ENCODE results near the gene C3orf38.

The C3orf38 gene

DNA sequence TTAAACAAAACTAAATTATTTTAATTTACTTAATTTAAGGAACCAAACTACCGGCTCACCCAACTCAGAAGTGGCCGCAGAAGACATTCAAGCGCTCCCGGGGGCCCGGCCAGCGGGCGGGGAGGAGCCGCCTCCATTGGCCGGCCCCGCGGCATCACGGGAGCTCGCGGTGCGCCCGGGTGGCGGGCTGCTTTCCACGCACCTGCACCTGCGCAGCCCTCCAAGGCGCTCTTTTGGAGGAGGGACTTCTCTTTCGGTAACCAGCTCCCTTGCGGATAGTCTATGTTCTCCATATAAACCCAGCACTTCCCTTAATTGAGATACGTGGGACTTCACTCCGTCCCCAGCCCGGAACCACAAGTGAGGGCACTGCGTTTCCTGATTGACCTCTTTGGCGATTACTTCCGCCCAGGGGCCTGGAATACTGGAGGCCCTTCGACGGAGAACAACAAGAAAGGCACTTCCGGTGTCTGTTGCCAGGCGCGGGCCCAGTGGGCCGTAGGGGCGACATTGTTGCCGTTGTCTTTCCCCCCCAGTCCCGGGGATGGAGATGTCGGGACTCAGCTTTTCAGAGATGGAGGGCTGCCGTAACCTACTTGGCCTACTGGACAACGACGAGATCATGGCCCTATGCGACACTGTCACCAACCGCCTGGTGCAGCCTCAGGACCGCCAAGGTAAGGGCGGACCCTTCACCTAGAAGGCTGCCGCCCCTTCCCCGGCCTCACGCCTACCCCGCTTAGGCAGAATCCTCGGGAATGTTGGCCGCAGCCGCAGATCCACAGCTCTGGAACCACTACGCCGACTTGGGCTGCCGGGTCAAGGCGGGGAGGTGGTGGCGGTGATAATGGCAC is at the start of gene C3orf38:
TSS of gene C3orf38 (plus strand) at position 451 of the 854 bp plus-strand sequence. CDS start at position 545, 94 bp downstream.
- TF ChIP-seq, protein P1, sequence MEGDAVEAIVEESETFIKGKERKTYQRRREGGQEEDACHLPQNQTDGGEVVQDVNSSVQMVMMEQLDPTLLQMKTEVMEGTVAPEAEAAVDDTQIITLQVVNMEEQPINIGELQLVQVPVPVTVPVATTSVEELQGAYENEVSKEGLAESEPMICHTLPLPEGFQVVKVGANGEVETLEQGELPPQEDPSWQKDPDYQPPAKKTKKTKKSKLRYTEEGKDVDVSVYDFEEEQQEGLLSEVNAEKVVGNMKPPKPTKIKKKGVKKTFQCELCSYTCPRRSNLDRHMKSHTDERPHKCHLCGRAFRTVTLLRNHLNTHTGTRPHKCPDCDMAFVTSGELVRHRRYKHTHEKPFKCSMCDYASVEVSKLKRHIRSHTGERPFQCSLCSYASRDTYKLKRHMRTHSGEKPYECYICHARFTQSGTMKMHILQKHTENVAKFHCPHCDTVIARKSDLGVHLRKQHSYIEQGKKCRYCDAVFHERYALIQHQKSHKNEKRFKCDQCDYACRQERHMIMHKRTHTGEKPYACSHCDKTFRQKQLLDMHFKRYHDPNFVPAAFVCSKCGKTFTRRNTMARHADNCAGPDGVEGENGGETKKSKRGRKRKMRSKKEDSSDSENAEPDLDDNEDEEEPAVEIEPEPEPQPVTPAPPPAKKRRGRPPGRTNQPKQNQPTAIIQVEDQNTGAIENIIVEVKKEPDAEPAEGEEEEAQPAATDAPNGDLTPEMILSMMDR (IDR thresholded peaks at IDR 0.05), result no peak

DNA sequence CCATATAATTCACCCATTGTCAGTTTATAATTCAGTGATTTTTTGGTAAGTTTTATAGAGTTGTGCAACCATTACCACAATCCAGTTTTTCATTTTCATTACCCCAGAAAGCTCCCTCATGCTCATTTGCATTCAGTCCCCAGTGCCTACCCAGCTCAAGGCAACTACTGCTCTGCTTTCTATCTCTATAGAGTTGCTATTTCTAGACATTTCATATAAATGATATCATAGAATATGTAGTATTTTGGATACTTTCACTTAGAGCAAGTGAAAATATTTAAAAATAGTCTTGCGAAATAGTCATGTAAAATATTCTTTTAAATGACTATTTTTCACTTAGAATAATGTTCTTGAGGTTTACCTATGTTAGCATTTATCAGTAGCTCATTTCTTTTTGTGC is 48.6 kb upstream of the C3orf38 start:
- TF ChIP-seq, protein P1 (IDR thresholded peaks at IDR 0.05), result no peak

DNA sequence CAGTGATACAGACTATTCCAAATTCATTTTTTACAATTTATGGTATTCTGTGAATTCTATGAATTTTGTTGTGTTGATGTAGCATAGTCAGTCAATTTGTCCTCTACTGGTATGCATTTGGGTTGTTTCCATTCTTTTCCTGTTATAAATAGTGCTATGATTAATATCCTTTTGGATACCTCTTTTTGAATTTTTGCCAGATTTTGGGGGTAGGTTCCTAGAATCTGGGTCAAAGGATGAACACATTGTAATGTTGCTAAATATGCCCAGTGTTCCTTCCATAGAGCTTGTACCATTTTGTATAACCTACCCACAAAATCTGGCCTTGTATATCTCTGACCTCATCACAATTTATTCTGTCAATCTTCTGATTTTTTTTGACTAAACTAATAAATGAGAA is 44.4 kb upstream of the C3orf38 start:
- TF ChIP-seq, protein P1 (IDR thresholded peaks at IDR 0.05), result no peak

DNA sequence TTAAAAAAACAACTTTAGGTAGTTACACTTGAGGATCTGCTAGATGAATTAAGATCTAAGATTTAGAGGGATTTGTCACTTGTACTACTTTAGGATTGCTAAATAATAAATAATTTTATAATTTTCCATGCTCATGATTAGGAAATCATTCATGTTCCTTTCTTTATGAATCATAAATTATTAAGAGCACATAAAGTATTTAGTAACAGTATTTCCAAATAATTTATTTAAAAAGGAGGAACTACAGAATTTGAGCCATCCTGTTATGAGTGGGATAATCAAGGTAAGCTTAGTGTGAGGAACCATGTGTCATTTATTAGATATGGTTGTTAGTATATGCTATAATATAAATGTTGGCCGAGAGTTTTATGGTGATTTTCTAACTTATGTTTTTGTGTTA is 37.5 kb upstream of the C3orf38 start:
- TF ChIP-seq, protein P1 (IDR thresholded peaks at IDR 0.05), result no peak

DNA sequence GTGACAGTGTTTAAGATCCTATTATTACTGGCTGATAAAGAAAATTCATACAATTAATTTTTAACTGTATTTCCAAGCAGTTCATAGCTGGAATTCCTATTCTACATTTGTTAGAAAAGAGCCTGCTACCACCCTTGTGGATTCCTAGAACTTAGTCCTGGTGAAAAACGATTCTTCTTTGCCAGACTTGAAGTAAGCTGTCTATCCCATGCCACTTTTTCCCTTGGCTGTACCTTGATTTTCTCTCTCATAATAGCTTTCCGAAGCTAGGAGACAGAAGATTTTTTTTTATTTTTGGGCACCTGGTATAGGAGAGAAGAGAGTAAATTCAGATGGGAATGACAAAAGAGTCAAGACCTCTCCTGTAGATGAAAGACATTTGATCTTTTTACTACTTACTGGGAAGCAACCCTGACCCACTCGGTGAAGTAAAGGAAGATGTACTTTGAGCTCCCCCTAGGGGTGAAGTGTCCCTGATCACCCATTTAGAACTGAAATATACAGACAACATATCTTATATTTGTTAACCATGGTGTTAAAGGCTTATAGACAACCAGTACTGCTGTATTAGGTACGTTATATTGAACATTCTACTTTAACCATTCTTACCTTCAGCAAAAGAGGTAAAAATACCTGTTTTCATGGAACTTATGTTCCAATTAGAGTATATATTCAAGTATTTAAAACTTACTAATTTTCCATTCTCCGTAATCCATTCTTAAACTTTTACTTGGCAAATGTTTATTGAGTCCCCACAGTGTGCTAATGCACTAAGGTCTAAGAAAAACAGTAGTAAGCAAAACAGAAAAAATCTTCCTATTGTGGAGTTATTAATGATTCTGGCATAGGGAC is 36.2 kb upstream of the C3orf38 start:
- TF ChIP-seq, protein P1 (IDR thresholded peaks at IDR 0.05), result peak; percentile 84

DNA sequence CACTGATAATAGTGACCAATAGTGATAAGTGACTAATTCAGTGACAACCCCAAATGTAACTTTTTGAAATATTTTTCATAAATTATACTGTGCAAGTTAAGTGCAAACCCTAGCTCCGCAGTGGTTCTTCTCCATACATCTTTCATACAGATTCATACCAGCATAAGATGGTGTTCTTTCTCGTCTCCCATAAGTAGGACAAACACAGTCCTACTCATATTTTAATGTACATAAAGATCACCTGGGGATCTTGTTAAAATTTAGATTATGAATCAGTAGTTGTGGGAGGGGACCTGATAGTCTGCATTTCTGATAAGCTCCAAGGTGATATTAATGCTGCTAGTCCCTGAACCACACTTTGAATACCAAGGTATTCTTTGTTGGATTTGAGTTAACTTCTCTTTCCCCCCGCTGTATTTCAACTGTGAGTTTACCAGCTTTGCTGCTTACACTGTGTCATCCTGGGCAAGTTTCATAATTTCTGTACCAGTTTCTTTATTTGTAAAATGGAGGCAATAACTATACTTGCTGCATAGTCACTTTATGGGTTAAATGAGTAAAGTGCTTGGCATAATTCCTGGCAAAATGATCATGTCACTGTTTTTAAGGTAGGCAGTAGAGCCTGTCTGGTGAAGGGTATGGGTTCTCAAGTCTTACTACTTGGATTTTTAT is 34.7 kb upstream of the C3orf38 start:
- TF ChIP-seq, protein P1 (IDR thresholded peaks at IDR 0.05), result no peak

DNA sequence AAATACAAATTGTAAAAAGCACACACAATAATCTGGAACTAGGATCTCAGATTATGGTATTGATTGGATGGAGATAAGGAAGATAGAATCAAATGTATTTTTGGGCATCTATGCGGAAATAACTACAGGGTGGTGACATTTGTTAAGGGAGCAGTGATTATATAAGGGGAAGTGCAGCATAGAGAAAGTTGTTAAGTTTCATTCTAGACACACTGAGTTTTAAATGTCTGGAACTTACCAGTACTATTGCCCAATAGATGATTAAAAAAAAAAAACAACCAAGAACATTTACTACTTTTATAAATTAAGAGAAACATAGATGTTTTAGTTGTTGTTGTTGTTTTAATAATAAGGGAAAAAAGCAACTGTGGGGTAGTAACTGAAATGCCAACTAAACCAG is 32.1 kb upstream of the C3orf38 start:
- TF ChIP-seq, protein P1 (IDR thresholded peaks at IDR 0.05), result no peak

Measured in LNCAP (cell line).